Measurements from ENCODE around the gene KCNMA1.

The KCNMA1 gene

GRCh38 chr10:77021966-77022490 is 615.6 kb downstream of the KCNMA1 start:
- H3K4me3 ChIP-seq (ENCODE audit: control insufficient read depth, low read depth, low read length) = no peak overlapping the region
- no peak for DNase-seq (ENCODE audit: low read depth)
- no peak for TF ChIP-seq CTCF (IDR thresholded peaks at IDR 0.05; ENCODE audit: control insufficient read depth, insufficient read depth, low read depth, low read length, missing control alignments)

GRCh38 chr10:77020426-77021040 is 617.1 kb downstream of the KCNMA1 start:
- no peak overlapping the region for H3K4me3 ChIP-seq (ENCODE audit: control insufficient read depth, low read depth, low read length)
- no peak for TF ChIP-seq CTCF (IDR thresholded peaks at IDR 0.05; ENCODE audit: control insufficient read depth, insufficient read depth, low read depth, low read length, missing control alignments)
- DNase-seq (ENCODE audit: low read depth) = no peak

GRCh38 chr10:77016855-77017254 is 620.8 kb downstream of the KCNMA1 start:
- TF ChIP-seq CTCF (IDR thresholded peaks at IDR 0.05; ENCODE audit: control insufficient read depth, insufficient read depth, low read depth, low read length, missing control alignments) = no peak
- no peak overlapping the region for H3K4me3 ChIP-seq (ENCODE audit: control insufficient read depth, low read depth, low read length)
- no peak for DNase-seq (ENCODE audit: low read depth)

GRCh38 chr10:77016278-77016815 is 621.3 kb downstream of the KCNMA1 start:
- DNase-seq (ENCODE audit: low read depth) = peak; percentile 40
- no peak overlapping the region for H3K4me3 ChIP-seq (ENCODE audit: control insufficient read depth, low read depth, low read length)
- no peak for TF ChIP-seq CTCF (IDR thresholded peaks at IDR 0.05; ENCODE audit: control insufficient read depth, insufficient read depth, low read depth, low read length, missing control alignments)

GRCh38 chr10:77015360-77015759 is 622.2 kb downstream of the KCNMA1 start:
- TF ChIP-seq CTCF (IDR thresholded peaks at IDR 0.05; ENCODE audit: control insufficient read depth, insufficient read depth, low read depth, low read length, missing control alignments) = no peak
- no peak overlapping the region for H3K4me3 ChIP-seq (ENCODE audit: control insufficient read depth, low read depth, low read length)
- no peak for DNase-seq (ENCODE audit: low read depth)

GRCh38 chr10:77012812-77013500 is 624.7 kb downstream of the KCNMA1 start:
- H3K4me3 ChIP-seq (ENCODE audit: control insufficient read depth, low read depth, low read length) = no peak overlapping the region
- DNase-seq (ENCODE audit: low read depth) = no peak
- no peak for TF ChIP-seq CTCF (IDR thresholded peaks at IDR 0.05; ENCODE audit: control insufficient read depth, insufficient read depth, low read depth, low read length, missing control alignments)
